H1 (cell line): ENCODE measurements around the gene CTSH. TPM values are rescaled to one million over a fixed set of nuclear protein-coding genes. Genes with fewer than 3 reads are reported as not detected.

ENCODE experiments used
- CTCF ChIA-PET: fragments of 300-600 bp; sonication (Branson Sonifier 250); formaldehyde crosslinking; loops from one replicate; lab custom pipeline; 2021; ENCODE audit not compliant: partially characterized antibody; lab: Charles Lee
- POLR2A ChIA-PET: fragments of 300-600 bp; sonication (Branson Sonifier 250); formaldehyde crosslinking; loops from one replicate; lab custom pipeline; 2021; ENCODE audit warnings: inconsistent platforms; ENCODE audit not compliant: partially characterized antibody; lab: Charles Lee
- DNase-seq, 2 experiments: peaks; one replicate each; pipeline versions ENCODE4 v3.0.0 to v3.0.0-alpha.2; 2010 to 2022; ENCODE audit warnings: low spot score in 2 of 2, low read depth in 1 of 2, mixed read lengths in 1 of 2
- FAIRE-seq: peaks from 2 replicates; lab custom pipeline; 2011; peaks lifted over from hg19 to GRCh38; lab: Jason Lieb, UNC
- H2AFZ ChIP-seq: 2 replicates; pipeline ENCODE4 v1.8.1; 2012; ENCODE audit warnings: low read length, inconsistent platforms
- H2AK5ac ChIP-seq: 2 replicates; pipeline ENCODE4 v1.6.1; 2013; ENCODE audit warnings: low read depth, low read length
- H2BK120ac ChIP-seq: replicated peaks from 2 replicates; pipeline ENCODE3; 2013; ENCODE audit warnings: low read depth, low read length, inconsistent platforms
- H2BK12ac ChIP-seq: 2 replicates; pipeline ENCODE4 v1.6.1; 2013; ENCODE audit warnings: low read depth, low read length
- H2BK15ac ChIP-seq: 2 replicates; pipeline ENCODE4 v1.6.1; 2013; ENCODE audit warnings: low read length
- H2BK20ac ChIP-seq: 2 replicates; pipeline ENCODE4 v1.6.1; 2013; ENCODE audit warnings: low read length
- H2BK5ac ChIP-seq: 2 replicates; pipeline ENCODE4 v1.6.1; 2013; ENCODE audit warnings: low read depth, low read length
- H3K14ac ChIP-seq: 2 replicates; pipeline ENCODE4 v1.6.1; 2013; ENCODE audit warnings: inconsistent platforms; ENCODE audit not compliant: insufficient read length
- H3K18ac ChIP-seq: 2 replicates; pipeline ENCODE4 v1.6.1; 2013; ENCODE audit warnings: low read length; ENCODE audit errors: extremely low read depth
- H3K23ac ChIP-seq: 2 replicates; pipeline ENCODE4 v1.6.1; 2013; ENCODE audit warnings: inconsistent platforms; ENCODE audit not compliant: insufficient read length
- H3K23me2 ChIP-seq: 2 replicates; pipeline ENCODE4 v1.6.1; 2013; ENCODE audit warnings: low read depth, low read length
- H3K27ac ChIP-seq: 2 replicates; pipeline ENCODE4 v1.6.1; 2011; ENCODE audit warnings: low read depth, low read length, inconsistent platforms
- H3K27me3 ChIP-seq, 4 experiments: replicated peaks in 1 of 4; 1 replicate in 1 of 4; 2 replicates in 3 of 4; pipeline versions ENCODE4 v1.6.1 to v1.8.1; 2011 to 2013; ENCODE audit warnings: low read length in 3 of 4, mild to moderate bottlenecking in 3 of 4, inconsistent platforms in 2 of 4, mixed read lengths in 2 of 4, moderate library complexity in 1 of 4; ENCODE audit not compliant: control insufficient read depth in 3 of 4, insufficient read depth in 3 of 4; ENCODE audit errors: extremely low read depth in 1 of 4
- H3K36me3 ChIP-seq, 4 experiments: 2 replicates each; pipeline versions ENCODE4 v1.6.1 to v1.8.1; 2011 to 2013; ENCODE audit warnings: mild to moderate bottlenecking in 4 of 4, low read length in 3 of 4, moderate library complexity in 2 of 4, control low read depth in 1 of 4, inconsistent platforms in 1 of 4; ENCODE audit not compliant: insufficient read depth in 4 of 4, control insufficient read depth in 2 of 4
- H3K4ac ChIP-seq: replicated peaks from 2 replicates; pipeline ENCODE3; 2013; ENCODE audit warnings: low read length, low read depth, mixed read lengths, inconsistent platforms; ENCODE audit not compliant: insufficient read length
- H3K4me1 ChIP-seq, 4 experiments: replicated peaks in 1 of 4; 1 replicate in 1 of 4; 2 replicates in 3 of 4; pipeline versions ENCODE4 v1.6.1 to v1.8.1; 2011 to 2013; ENCODE audit warnings: low read length in 3 of 4, inconsistent platforms in 2 of 4, mixed read lengths in 1 of 4; ENCODE audit not compliant: insufficient read depth in 4 of 4, control insufficient read depth in 3 of 4
- H3K4me2 ChIP-seq, 2 experiments: 2 replicates each; pipeline versions ENCODE4 v1.6.1 to v1.8.1; 2011 to 2013; ENCODE audit warnings: low read depth in 2 of 2, low read length in 2 of 2, control low read depth in 1 of 2, inconsistent platforms in 1 of 2, mild to moderate bottlenecking in 1 of 2; ENCODE audit not compliant: insufficient read depth in 1 of 2
- H3K4me3 ChIP-seq, 4 experiments: fragments of 200-600, 300-600 bp in 1 of 4; sonication (generic), shearing (Covaris generic), sonication (Bioruptor Twin) in 1 of 4; 2 replicates each; pipeline versions ENCODE4 v1.5.1 to v1.8.1; 2011 to 2016; ENCODE audit warnings: low read length in 4 of 4, low read depth in 3 of 4, control low read depth in 2 of 4, inconsistent platforms in 2 of 4, mild to moderate bottlenecking in 2 of 4, mixed read lengths in 1 of 4, moderate library complexity in 1 of 4; ENCODE audit not compliant: insufficient read depth in 2 of 4; ENCODE audit errors: extremely low read depth in 1 of 4
- H3K56ac ChIP-seq: replicated peaks from 2 replicates; pipeline ENCODE3; 2013; ENCODE audit warnings: low read depth, mild to moderate bottlenecking, mixed read lengths, low read length, inconsistent platforms; ENCODE audit not compliant: insufficient read length
- H3K79me1 ChIP-seq: 2 replicates; pipeline ENCODE4 v1.6.1; 2013; ENCODE audit warnings: low read depth, low read length, control low read depth
- H3K79me2 ChIP-seq, 2 experiments: 2 replicates each; pipeline versions ENCODE4 v1.6.1 to v1.8.1; 2012 to 2013; ENCODE audit warnings: low read length in 2 of 2, mild to moderate bottlenecking in 2 of 2, inconsistent platforms in 1 of 2; ENCODE audit not compliant: insufficient read depth in 2 of 2, control insufficient read depth in 1 of 2
- H3K9ac ChIP-seq, 4 experiments: replicated peaks in 1 of 4; 1 replicate in 1 of 4; 2 replicates in 3 of 4; pipeline versions ENCODE4 v1.6.1 to v1.8.1; 2011 to 2013; ENCODE audit warnings: low read depth in 3 of 4, low read length in 3 of 4, control low read depth in 2 of 4, mild to moderate bottlenecking in 2 of 4, moderate library complexity in 2 of 4, inconsistent platforms in 1 of 4; ENCODE audit errors: extremely low read depth in 1 of 4
- H3K9me3 ChIP-seq, 2 experiments: 2 replicates each; pipeline versions ENCODE4 v1.6.1 to v1.8.1; 2012 to 2013; ENCODE audit warnings: mild to moderate bottlenecking in 2 of 2, moderate library complexity in 2 of 2, control low read depth in 1 of 2, inconsistent platforms in 1 of 2, low read depth in 1 of 2, low read length in 1 of 2, mixed read lengths in 1 of 2; ENCODE audit not compliant: insufficient read depth in 2 of 2
- H4K20me1 ChIP-seq, 2 experiments: replicated peaks in 1 of 2; 2 replicates each; pipeline versions ENCODE3 to v1.8.1; 2011 to 2013; ENCODE audit warnings: inconsistent platforms in 2 of 2, low read length in 2 of 2, mild to moderate bottlenecking in 1 of 2; ENCODE audit not compliant: insufficient read depth in 2 of 2, control insufficient read depth in 1 of 2
- H4K5ac ChIP-seq: 2 replicates; pipeline ENCODE4 v1.6.1; 2013; ENCODE audit warnings: low read length, low read depth, mixed read lengths, inconsistent platforms; ENCODE audit not compliant: insufficient read length
- H4K8ac ChIP-seq: 2 replicates; pipeline ENCODE4 v1.8.0; 2013; ENCODE audit warnings: mild to moderate bottlenecking, moderate library complexity, low read length, inconsistent platforms; ENCODE audit not compliant: insufficient read depth; ENCODE audit errors: extremely low read depth
- H4K91ac ChIP-seq: replicated peaks from 2 replicates; pipeline ENCODE3; 2013; ENCODE audit warnings: low read length, mixed read lengths, inconsistent platforms; ENCODE audit not compliant: insufficient read length
- NANOG ChIP-seq: IDR thresholded peaks from 2 replicates; pipeline ENCODE4 v1.6.1; 2011; ENCODE audit warnings: low read length, low read depth, mild to moderate bottlenecking, inconsistent platforms; ENCODE audit not compliant: insufficient read depth, poor library complexity, severe bottlenecking
- TBP ChIP-seq: IDR thresholded peaks from 2 replicates; pipeline ENCODE4 v1.6.1; 2011; ENCODE audit warnings: low read depth, low read length, improper control_type of control experiment
- WGBS, 2 experiments: shearing (Covaris generic) in 1 of 2; methylation state at CpG; one replicate each; pipeline versions ENCODE4 v1.1.6 to v1.1.7; 2013 to 2015; ENCODE audit warnings: low lambda C conversion rate in 2 of 2, mixed read lengths in 2 of 2, inconsistent platforms in 1 of 2, low coverage in 1 of 2, missing lambda C conversion rate in 1 of 2; ENCODE audit not compliant: insufficient replicate concordance in 2 of 2, insufficient coverage in 1 of 2, insufficient read length in 1 of 2; ENCODE audit errors: extremely low coverage in 1 of 2, missing lambda C conversion rate in 1 of 2; 5-methylcytosine and 5-hydroxymethylcytosine counted together
- polyA plus RNA-seq, 7 experiments: library from polyadenylated mRNA; depleted of rRNA in 3 of 7; stranded (reverse) in 5 of 7; unstranded in 2 of 7; fragments of >200 nt in 5 of 7; fragments of 200-250 nt in 2 of 7; gene quantifications; 1 replicate in 5 of 7; 2 replicates in 1 of 7; 4 replicates in 1 of 7; pipeline versions ENCODE4 v1.2.1 to v1.2.3, GENCODE V29; 2011 to 2013; ENCODE audit warnings: missing spikeins in 2 of 7, mixed read lengths in 2 of 7
- total RNA-seq: library from RNA; stranded (reverse); fragmentation: NEBNext Ultra II Directional; extraction: Animal tissue kit (Norgen Biotek cat#: 25700); gene quantifications from 2 replicates; pipeline ENCODE4 v1.2.1, GENCODE V29; 2021
- TF ChIP-seq, protein P1 (sequence below): IDR thresholded peaks from 2 replicates; pipeline ENCODE4 v1.6.1; 2011; ENCODE audit warnings: low read depth, mild to moderate bottlenecking, low read length; ENCODE audit not compliant: insufficient read depth

Gene CTSH
- total and polyA plus RNA-seq, 2 of the 8 experiments (the other 6 are each of a cell fraction or from before 2014, with no cell fraction given), result 34.0 to 36.8 TPM

- no peaks in the 10 kb centered on the region; a peak in 1 of 7 replicates for H3K27me3 ChIP-seq
- H2AK5ac ChIP-seq, result no peak overlapping the region
- no peak for DNase-seq
- peaks cover 0 to 10% (median 4%) of the 10 kb centered on the region in 4 experiments; a peak in 4 of 7 replicates for H3K4me1 ChIP-seq
- no peaks in the 10 kb centered on the region for H3K79me1 ChIP-seq
- FAIRE-seq, result no peak
- no peak overlapping the region for H2AFZ ChIP-seq
- H2BK20ac ChIP-seq, result no peak overlapping the region
- H3K36me3 ChIP-seq, result no peaks in the 10 kb centered on the region
- H3K79me2 ChIP-seq, result no peaks in the 10 kb centered on the region
- H3K23me2 ChIP-seq, result peaks cover 4% of the 10 kb centered on the region; the same call in 1 of the 2 replicates
- ChIA-PET CTCF (interaction anchor here (1.1 to 3.7 kb wide), 4 partner anchors 10 to 82 kb away, joined by 4 to 23 read pairs (median 11); no protein-coding TSS in a partner anchor), POLR2A (interaction anchor here (1.5 kb wide), 1 partner anchor 11 kb away, joined by 6 read pairs; no protein-coding TSS in a partner anchor)
- no peak overlapping the region for H3K18ac ChIP-seq
- H4K5ac ChIP-seq, result no peak overlapping the region
- H3K27ac ChIP-seq, result no peak overlapping the region
- H3K4me2 ChIP-seq, result no peak overlapping the region
- H3K9ac ChIP-seq, result no peak overlapping the region
- H3K9me3 ChIP-seq, result no peaks in the 10 kb centered on the region
- TF ChIP-seq, protein P1, sequence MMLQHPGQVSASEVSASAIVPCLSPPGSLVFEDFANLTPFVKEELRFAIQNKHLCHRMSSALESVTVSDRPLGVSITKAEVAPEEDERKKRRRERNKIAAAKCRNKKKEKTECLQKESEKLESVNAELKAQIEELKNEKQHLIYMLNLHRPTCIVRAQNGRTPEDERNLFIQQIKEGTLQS, result no peak
- TF ChIP-seq NANOG, result no peak
- TF ChIP-seq TBP, result no peak
- H3K4me3 ChIP-seq, result no peak overlapping the region
- H3K56ac ChIP-seq, result no peak overlapping the region
- no peak overlapping the region for H2BK12ac ChIP-seq
- no peak overlapping the region for H2BK15ac ChIP-seq
- no peak overlapping the region for H4K8ac ChIP-seq
- peaks cover 0 to 5% of the 10 kb centered on the region in 2 experiments for H4K20me1 ChIP-seq
- WGBS, 2 experiments, result 100% methylated on average over 1 of the region's 1 CpG; no CpG with 5 or more reads in 1 of the 2 experiments
- no peak overlapping the region for H3K14ac ChIP-seq
- no peak overlapping the region for H3K4ac ChIP-seq
- no peak overlapping the region for H4K91ac ChIP-seq
- no peak overlapping the region for H3K23ac ChIP-seq
- no peak overlapping the region for H2BK120ac ChIP-seq
- no peak overlapping the region for H2BK5ac ChIP-seq
Observed at GRCh38 chr15:78990278-78990677, 45.4 kb upstream of the CTSH start.
